ENCODE results near the gene VEGFA.

The VEGFA gene

DNA sequence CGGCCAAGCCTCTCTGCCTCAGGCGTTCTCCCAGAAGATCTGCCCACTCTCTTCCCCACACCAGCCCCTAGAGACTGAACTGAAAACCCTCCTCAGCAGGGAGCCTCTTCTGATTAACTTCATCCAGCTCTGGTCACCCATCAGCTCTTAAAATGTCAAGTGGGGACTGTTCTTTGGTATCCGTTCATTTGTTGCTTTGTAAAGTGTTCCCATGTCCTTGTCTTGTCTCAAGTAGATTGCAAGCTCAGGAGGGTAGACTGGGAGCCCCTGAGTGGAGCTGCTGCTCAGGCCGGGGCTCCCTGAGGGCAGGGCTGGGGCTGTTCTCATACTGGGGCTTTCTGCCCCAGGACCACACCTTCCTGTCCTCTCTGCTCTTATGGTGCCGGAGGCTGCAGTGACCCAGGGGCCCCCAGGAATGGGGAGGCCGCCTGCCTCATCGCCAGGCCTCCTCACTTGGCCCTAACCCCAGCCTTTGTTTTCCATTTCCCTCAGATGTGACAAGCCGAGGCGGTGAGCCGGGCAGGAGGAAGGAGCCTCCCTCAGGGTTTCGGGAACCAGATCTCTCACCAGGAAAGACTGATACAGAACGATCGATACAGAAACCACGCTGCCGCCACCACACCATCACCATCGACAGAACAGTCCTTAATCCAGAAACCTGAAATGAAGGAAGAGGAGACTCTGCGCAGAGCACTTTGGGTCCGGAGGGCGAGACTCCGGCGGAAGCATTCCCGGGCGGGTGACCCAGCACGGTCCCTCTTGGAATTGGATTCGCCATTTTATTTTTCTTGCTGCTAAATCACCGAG, 14.2 kb downstream of the VEGFA start:
- FAIRE-seq: no peak
- DNase-seq (ENCODE audit: low spot score): no peak

GRCh38 chr6:43785220-43785752, 15.3 kb downstream of the VEGFA start:
- DNase-seq (ENCODE audit: low spot score): no peak
- no peak for FAIRE-seq

DNA sequence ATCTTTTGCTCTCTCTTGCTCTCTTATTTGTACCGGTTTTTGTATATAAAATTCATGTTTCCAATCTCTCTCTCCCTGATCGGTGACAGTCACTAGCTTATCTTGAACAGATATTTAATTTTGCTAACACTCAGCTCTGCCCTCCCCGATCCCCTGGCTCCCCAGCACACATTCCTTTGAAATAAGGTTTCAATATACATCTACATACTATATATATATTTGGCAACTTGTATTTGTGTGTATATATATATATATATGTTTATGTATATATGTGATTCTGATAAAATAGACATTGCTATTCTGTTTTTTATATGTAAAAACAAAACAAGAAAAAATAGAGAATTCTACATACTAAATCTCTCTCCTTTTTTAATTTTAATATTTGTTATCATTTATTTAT, 15.9 kb downstream of the VEGFA start:
- FAIRE-seq (peak; percentile 17), DNase-seq (ENCODE audit: low spot score) (no peak)

DNA sequence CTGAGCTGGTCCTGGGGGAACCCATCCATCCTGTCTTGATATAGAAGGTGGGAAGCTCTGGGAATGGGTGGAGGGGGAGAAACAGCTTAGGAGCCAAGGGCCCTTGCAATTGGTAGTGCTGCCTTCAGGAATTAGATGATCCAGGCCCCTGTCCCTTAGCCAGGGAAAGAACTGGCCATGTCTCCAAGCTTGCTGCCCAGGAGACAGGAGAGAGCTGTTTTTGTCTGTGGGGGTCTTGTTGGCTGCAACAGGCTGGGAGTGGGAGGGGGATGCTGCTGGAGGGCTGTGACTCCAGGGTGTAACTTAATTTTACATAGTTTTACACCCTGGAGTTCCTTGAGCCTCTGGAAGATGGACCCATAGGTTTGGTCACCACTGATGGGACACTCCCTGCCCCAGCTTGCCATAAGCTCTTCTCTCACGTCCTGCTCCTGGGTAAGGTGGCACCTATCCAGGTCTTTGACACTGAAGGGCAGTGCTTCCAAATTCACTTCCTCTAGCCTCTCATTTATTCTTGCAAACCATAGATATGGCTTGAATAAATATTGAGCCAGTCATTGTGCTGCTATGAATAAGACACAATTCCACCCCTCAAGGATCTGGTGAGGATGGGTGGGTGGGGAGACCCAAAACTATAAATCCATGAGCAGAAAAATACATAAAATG, 16.8 kb downstream of the VEGFA start:
- DNase-seq (ENCODE audit: low spot score) (no peak), FAIRE-seq (no peak)

DNA sequence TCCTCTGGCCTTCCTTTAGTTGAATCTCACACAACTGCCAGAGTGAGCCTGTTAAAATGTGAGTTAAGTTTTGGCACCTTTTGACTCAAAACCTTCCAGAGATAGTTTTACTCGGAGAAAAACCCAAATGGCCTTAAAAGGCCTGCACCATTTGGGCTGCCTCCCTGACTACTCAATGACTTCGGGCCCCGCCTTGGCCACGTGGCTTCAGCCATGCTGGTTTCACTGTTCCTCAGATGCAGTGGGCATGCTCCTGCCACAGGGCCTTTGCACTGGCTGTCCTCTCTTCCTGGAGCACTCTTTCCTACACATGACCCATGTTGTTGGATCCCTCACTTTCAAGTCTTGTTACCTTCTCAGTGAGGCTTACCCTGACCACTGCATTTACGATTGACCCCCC, 18.3 kb downstream of the VEGFA start:
- DNase-seq (ENCODE audit: low spot score): no peak
- no peak for FAIRE-seq

GRCh38 chr6:43789447-43789846, 19.4 kb downstream of the VEGFA start:
- DNase-seq (ENCODE audit: low spot score): no peak
- FAIRE-seq: no peak

DNA sequence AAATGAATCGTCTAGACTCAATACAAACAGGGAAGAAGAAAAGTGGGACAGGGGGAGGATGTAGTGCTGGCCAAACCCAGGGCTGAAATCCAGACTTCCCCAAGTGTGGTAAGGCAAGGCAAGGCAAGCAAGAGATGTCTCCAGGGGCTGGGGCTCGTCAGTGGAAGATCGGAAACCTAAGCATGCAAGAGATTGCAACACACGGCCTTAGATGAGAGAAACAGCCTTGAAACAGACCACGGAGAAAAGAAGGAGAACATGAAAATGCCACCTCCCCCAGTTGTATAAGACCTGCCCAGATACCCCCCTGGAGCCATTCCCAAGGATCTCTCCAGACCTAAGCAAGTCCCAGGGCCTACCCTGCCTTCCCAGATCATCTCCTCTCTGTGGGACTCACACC, 20.0 kb downstream of the VEGFA start:
- FAIRE-seq (no peak), DNase-seq (ENCODE audit: low spot score) (no peak)

DNA sequence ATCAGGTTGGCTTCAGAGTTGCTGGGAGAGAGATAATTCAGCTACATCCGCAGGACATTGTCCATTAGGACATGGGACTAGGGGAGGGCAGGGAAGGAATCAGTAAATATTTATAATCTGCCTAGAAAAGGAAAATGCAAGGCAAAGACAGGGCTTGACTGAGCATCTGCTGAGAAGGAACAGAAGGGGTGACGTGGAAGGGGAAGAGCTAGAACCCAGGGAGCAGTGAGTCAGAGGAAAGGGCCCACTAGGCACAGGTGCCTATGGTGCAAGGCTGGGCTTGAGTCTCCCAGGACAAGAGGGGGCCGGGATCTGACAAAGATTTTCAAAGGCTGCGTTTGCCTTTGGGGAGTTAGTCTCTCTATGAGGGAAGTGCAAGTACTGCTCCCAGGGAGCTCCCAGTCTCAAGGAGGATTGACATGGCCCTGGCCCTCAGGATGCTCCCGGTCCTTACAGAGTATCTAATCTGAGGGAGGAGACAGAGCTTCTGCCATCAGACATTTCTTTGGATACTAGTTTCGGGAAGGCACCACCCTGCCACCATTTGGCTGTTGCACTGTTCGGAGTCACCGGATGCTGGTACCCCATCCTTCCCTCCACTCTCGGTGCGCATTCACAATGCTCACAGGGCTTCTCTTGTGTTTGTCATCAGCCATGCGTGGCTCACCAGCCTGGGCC, 21.9 kb downstream of the VEGFA start:
- no peak for FAIRE-seq
- DNase-seq (ENCODE audit: low spot score): no peak

- no peak for DNase-seq (ENCODE audit: low spot score)
- FAIRE-seq: no peak
Observed at GRCh38 chr6:43793154-43793874, 23.3 kb downstream of the VEGFA start.

GRCh38 chr6:43793875-43794242, 23.8 kb downstream of the VEGFA start:
- DNase-seq (ENCODE audit: low spot score): no peak
- FAIRE-seq: no peak

DNA sequence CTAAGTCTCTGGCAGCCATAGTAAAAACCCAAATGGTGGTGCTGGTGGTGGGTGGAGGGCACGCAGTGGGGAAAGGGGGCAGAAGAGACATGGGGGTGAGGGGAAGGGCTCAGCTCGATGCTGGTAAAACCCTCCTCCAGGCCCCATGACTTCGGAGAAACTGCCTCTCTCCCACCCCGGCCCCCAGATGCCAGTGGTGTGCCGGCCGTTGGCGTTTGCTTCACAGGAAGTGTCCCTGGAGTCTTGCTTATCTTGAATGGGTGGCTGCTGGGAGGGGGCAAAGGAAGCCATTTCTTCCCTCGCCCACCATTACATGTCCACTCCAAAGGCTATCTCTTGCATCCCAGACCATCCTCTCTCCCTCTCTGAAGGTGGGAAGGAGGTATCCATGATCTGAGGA, 25.4 kb downstream of the VEGFA start:
- DNase-seq (ENCODE audit: low spot score) (no peak), FAIRE-seq (no peak)

GRCh38 chr6:43796168-43796567, 26.2 kb downstream of the VEGFA start:
- FAIRE-seq: no peak
- no peak for DNase-seq (ENCODE audit: low spot score)

GRCh38 chr6:43796903-43797890, 27.2 kb downstream of the VEGFA start:
- FAIRE-seq: no peak
- DNase-seq (ENCODE audit: low spot score): no peak

DNA sequence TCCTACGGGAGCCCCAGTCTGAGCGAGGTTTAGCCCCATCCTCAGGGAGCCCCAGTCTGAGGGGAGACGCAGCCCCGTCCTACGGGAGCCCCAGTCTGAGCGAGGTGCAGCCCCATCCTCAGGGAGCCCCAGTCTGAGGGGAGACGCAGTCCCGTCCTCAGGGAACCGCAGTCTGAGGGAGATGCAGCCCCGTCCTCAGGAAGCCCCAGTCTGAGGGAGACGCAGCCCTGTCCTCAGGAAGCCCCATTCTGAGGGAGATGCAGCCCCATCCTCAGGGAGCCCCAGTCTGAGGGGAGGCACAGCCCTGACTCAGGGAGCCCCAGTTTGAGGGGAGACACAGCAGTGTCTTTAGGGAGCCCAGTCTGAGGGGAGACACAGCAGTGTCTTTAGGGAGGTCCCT, 27.9 kb downstream of the VEGFA start:
- DNase-seq (ENCODE audit: low spot score) (no peak), FAIRE-seq (no peak)

DNA sequence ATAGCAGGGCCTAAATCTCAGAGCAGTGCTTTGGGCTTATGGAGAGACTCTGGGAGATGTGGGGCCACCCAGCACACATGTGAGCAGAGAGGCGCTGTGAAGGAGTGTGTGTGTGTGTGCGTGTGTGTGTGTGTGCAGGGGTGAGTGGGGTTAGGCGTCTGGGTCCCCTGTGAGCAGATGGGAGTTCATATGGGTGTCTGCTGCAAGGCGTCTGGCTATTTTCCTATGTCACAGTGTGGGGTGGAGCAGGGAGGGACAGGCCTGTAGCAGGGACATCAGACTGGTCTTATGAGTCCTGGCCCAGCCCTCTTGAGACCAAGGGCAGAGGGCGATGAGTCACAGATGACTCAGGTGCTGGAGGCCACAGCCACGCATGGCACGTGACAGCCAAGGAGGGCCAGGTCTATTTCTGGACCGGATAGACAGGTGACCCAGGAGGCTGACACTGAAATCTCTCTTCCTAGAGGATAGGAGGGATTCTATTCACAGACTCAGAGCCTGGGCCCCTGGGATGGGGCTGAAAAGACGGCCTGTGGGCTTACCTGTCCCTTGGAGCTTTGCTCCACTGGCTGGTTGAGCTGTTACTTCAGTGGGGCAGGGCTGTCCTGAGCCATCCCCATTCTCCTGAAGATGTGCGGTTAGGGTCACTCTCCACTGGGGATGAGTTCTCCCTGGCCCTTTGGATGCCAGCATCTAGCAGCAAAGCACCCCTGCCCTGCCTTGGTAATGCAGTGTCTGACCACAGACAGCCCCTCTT, 28.9 kb downstream of the VEGFA start:
- FAIRE-seq (peak; percentile 68), DNase-seq (ENCODE audit: low spot score) (peak; percentile 86)

- FAIRE-seq (no peak), DNase-seq (ENCODE audit: low spot score) (no peak)
Observed at GRCh38 chr6:43799551-43800297, 29.7 kb downstream of the VEGFA start.

GRCh38 chr6:43800298-43800623, 30.2 kb downstream of the VEGFA start:
- no peak for FAIRE-seq
- no peak for DNase-seq (ENCODE audit: low spot score)

DNA sequence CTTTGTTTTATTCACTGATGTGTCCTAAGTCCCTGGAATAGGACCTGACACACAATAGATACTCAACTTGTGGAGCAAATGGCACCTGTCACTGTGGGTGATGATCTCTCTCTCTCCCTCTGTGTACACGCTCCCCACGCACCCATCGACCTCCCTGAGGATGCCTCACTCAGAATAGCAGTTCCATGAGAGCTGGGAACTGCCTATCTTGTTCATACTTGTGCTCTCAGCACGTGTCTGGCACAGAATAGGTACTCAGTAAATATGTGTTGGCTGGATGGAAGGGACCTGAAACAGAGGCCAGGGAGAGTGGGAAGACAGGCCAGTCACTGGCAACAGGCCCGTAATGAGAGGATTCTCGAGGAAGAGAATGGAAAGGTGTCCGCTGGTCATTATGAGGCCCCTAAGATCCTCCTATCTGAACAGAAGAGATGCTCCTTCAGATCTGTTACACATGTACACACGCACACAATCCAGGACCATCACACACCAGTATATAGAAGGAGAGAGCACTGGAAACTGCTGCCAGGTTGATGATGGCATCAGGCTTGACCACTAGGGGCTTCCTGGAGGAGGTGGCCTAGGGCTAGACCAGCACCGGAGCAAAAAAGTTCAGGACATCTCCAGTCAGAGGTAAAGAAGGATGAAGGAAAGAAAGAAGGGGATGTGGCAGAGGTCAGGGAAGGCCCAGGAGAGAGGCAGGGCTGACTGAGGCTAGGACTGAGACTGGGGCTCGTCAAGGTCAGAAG, 30.9 kb downstream of the VEGFA start:
- DNase-seq (ENCODE audit: low spot score) (no peak), FAIRE-seq (no peak)
